ENCODE results near the gene NRG3. TPM values are rescaled to one million over a fixed set of nuclear protein-coding genes. Genes with fewer than 3 reads are reported as not detected.

The NRG3 gene
- total RNA-seq, 1 donor from 2014 or later = not detected

DNA sequence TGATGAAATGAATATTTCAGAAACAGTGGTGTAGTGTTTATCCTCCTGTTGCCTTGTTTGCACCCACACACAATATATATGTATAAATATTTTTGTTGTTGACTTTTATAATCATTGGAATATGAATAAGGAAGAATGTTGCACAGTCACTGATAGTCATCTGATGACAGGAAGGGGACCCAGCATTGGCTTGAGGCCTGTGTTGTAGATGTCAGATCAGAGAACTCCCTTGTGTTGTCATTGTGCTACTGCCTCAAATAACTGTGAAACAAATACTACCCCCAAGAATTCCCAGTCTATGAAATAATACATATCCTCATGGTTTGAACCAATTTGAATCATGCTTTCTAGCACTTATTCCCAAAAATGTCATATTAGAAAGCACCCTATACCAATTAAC lies 84.0 kb downstream of the NRG3 start:
- no peak for DNase-seq (ENCODE audit: low spot score)
- H3K36me3 Mint-ChIP-seq (ENCODE audit: low read depth) = no peaks in the 10 kb centered on the region
- no peak overlapping the region for H3K4me3 Mint-ChIP-seq (ENCODE audit: unreplicated experiment)
- H3K9me3 Mint-ChIP-seq (ENCODE audit: low read depth) = peaks cover 6% of the 10 kb centered on the region
- no peaks in the 10 kb centered on the region for H3K27me3 Mint-ChIP-seq (ENCODE audit: low read depth)
- TF ChIP-seq, protein P1, sequence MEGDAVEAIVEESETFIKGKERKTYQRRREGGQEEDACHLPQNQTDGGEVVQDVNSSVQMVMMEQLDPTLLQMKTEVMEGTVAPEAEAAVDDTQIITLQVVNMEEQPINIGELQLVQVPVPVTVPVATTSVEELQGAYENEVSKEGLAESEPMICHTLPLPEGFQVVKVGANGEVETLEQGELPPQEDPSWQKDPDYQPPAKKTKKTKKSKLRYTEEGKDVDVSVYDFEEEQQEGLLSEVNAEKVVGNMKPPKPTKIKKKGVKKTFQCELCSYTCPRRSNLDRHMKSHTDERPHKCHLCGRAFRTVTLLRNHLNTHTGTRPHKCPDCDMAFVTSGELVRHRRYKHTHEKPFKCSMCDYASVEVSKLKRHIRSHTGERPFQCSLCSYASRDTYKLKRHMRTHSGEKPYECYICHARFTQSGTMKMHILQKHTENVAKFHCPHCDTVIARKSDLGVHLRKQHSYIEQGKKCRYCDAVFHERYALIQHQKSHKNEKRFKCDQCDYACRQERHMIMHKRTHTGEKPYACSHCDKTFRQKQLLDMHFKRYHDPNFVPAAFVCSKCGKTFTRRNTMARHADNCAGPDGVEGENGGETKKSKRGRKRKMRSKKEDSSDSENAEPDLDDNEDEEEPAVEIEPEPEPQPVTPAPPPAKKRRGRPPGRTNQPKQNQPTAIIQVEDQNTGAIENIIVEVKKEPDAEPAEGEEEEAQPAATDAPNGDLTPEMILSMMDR (IDR thresholded peaks at IDR 0.05) = no peak
- H3K4me1 Mint-ChIP-seq (ENCODE audit: low read depth) = peaks cover 7% of the 10 kb centered on the region
- H3K27ac Mint-ChIP-seq (ENCODE audit: unreplicated experiment) = no peak overlapping the region

DNA sequence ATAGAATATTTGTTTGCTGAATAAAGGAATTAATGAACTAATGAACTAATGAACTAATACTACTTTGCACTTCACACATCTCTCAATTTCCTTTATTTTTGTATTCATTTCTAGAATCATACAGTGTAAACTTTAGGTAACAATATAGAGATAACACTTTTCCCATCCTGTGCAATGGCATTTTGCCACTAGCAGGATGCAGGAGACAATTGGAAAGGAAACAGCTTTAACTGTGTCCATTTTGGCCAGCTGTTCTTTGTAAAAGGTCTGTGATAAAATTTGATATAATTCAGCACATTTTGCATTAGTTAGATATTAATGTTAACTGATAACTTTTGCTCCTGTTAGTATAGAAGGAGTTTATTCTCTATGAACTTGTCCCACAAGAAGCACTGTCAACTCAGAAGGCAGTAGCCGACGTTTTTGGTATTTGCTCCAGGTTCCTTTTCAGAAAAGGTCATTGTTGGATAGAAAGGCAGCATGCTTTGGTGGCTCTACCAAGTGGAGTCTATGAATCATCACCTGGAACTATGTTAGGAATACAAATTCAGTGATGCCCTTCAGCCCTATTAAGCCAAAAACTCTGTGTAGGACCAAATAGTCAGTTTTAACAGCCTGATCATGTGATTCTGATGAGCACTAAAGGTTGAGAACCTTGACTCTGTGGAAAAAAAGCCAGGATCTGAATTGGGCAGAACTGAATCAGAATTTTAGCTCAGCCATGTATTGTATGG lies 86.6 kb downstream of the NRG3 start:
- TF ChIP-seq, protein P1 (IDR thresholded peaks at IDR 0.05) = no peak
- H3K27me3 Mint-ChIP-seq (ENCODE audit: low read depth) = no peaks in the 10 kb centered on the region
- H3K27ac Mint-ChIP-seq (ENCODE audit: unreplicated experiment) = no peak overlapping the region
- no peak for DNase-seq (ENCODE audit: low spot score)
- H3K9me3 Mint-ChIP-seq (ENCODE audit: low read depth) = peaks cover 6% of the 10 kb centered on the region
- peaks cover 7% of the 10 kb centered on the region for H3K4me1 Mint-ChIP-seq (ENCODE audit: low read depth)
- H3K4me3 Mint-ChIP-seq (ENCODE audit: unreplicated experiment) = no peak overlapping the region
- no peaks in the 10 kb centered on the region for H3K36me3 Mint-ChIP-seq (ENCODE audit: low read depth)

DNA sequence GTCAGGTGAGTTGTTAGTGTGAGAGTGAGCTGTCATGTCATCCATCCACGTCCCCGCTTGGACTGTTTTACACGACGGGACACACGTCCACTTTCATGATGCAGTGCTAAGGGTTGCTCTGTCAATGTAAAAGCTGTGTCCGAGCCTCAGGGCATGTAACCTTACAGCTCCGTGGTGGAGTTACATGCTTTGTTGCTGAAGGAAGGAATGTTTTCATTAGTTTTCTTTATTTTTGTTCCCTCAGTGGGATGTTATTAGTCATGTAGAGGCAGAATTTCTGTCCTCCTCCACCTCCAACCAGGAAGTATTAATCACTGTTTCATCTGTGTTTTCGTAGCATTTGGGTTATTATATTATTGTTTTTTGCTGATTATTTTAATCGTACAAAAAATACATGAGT lies 88.6 kb downstream of the NRG3 start:
- no peaks in the 10 kb centered on the region for H3K27me3 Mint-ChIP-seq (ENCODE audit: low read depth)
- H3K27ac Mint-ChIP-seq (ENCODE audit: unreplicated experiment) = no peak overlapping the region
- TF ChIP-seq, protein P1 (IDR thresholded peaks at IDR 0.05) = no peak
- H3K36me3 Mint-ChIP-seq (ENCODE audit: low read depth) = no peaks in the 10 kb centered on the region
- peaks cover 7% of the 10 kb centered on the region for H3K4me1 Mint-ChIP-seq (ENCODE audit: low read depth)
- H3K4me3 Mint-ChIP-seq (ENCODE audit: unreplicated experiment) = no peak overlapping the region
- DNase-seq (ENCODE audit: low spot score) = no peak
- H3K9me3 Mint-ChIP-seq (ENCODE audit: low read depth) = peaks cover 11% of the 10 kb centered on the region

DNA sequence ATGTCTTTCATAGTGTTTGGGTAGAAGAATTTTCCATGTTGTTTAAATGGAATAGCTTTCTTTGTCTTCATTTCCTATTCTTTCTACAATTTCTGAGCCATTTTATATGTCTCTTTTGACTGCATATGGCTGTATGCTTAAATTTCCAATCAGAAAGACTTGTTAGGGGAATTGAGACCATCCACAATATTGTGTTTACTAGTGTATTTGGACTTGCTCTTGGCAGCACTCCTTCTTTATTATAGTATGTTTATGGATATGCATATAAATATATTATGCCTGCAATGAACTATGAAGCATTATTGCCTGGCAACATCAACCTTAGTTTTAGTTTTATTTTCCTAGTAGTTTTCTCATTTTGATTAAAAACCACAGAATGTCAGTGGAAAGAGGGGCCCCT lies 92.7 kb downstream of the NRG3 start:
- H3K9me3 Mint-ChIP-seq (ENCODE audit: low read depth) = peaks cover 26% of the 10 kb centered on the region
- H3K4me3 Mint-ChIP-seq (ENCODE audit: unreplicated experiment) = no peak overlapping the region
- no peak overlapping the region for H3K27ac Mint-ChIP-seq (ENCODE audit: unreplicated experiment)
- H3K36me3 Mint-ChIP-seq (ENCODE audit: low read depth) = no peaks in the 10 kb centered on the region
- peaks cover 7% of the 10 kb centered on the region for H3K4me1 Mint-ChIP-seq (ENCODE audit: low read depth)
- no peaks in the 10 kb centered on the region for H3K27me3 Mint-ChIP-seq (ENCODE audit: low read depth)
- TF ChIP-seq, protein P1 (IDR thresholded peaks at IDR 0.05) = no peak
- no peak for DNase-seq (ENCODE audit: low spot score)

DNA sequence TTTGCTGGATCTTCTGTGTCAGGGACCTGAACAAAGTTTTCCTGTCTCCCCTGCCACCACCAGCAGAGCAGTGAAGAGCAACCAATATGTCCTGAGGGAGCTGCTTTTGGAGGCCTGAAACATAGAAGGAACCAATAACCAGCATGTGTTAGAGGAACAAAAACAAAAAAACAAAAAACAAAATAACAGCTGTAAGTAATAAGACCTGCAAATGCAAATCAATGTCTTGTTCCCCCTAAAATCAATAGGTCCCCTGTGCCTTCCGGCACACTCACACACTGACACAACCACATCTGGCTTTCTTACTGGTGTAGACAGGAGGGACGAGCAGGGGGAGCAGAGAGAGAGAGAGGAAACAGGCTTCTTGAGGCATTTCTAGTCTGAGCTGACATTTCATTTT lies 94.1 kb downstream of the NRG3 start:
- H3K9me3 Mint-ChIP-seq (ENCODE audit: low read depth) = peaks cover 27% of the 10 kb centered on the region

More for the DNA sequence above, 94.1 kb downstream of the NRG3 start:
- TF ChIP-seq, protein P1 (IDR thresholded peaks at IDR 0.05) = no peak
- no peak for DNase-seq (ENCODE audit: low spot score)
- no peaks in the 10 kb centered on the region for H3K4me1 Mint-ChIP-seq (ENCODE audit: low read depth)
- H3K27me3 Mint-ChIP-seq (ENCODE audit: low read depth) = no peaks in the 10 kb centered on the region
- no peak overlapping the region for H3K4me3 Mint-ChIP-seq (ENCODE audit: unreplicated experiment)
- no peaks in the 10 kb centered on the region for H3K36me3 Mint-ChIP-seq (ENCODE audit: low read depth)
- no peak overlapping the region for H3K27ac Mint-ChIP-seq (ENCODE audit: unreplicated experiment)
